ENCODE results near the gene VAV3. TPM values are rescaled to one million over a fixed set of nuclear protein-coding genes. Genes with fewer than 3 reads are reported as not detected.

The VAV3 gene
- total RNA-seq, 1 donor from 2014 or later, result 0.12 TPM

GRCh38 chr1:107541412-107541811 is 423.6 kb downstream of the VAV3 start:
- no peak overlapping the region for H3K27ac Mint-ChIP-seq (ENCODE audit: unreplicated experiment)
- H3K9me3 Mint-ChIP-seq (ENCODE audit: low read depth), result peaks cover 4% of the 10 kb centered on the region
- H3K4me3 Mint-ChIP-seq (ENCODE audit: unreplicated experiment), result no peak overlapping the region
- no peak for DNase-seq (ENCODE audit: low spot score)
- H3K4me1 Mint-ChIP-seq (ENCODE audit: low read depth), result no peaks in the 10 kb centered on the region
- H3K27me3 Mint-ChIP-seq (ENCODE audit: low read depth), result peaks cover 4% of the 10 kb centered on the region
- no peak for TF ChIP-seq CTCF (IDR thresholded peaks at IDR 0.05)
- no peaks in the 10 kb centered on the region for H3K36me3 Mint-ChIP-seq (ENCODE audit: low read depth)

- no peak for TF ChIP-seq CTCF (IDR thresholded peaks at IDR 0.05)
- DNase-seq (ENCODE audit: low spot score), result no peak
- no peaks in the 10 kb centered on the region for H3K36me3 Mint-ChIP-seq (ENCODE audit: low read depth)
- H3K27ac Mint-ChIP-seq (ENCODE audit: unreplicated experiment), result no peak overlapping the region
- peaks cover 4% of the 10 kb centered on the region for H3K9me3 Mint-ChIP-seq (ENCODE audit: low read depth)
- no peaks in the 10 kb centered on the region for H3K4me1 Mint-ChIP-seq (ENCODE audit: low read depth)
- no peak overlapping the region for H3K4me3 Mint-ChIP-seq (ENCODE audit: unreplicated experiment)
- peaks cover 4% of the 10 kb centered on the region for H3K27me3 Mint-ChIP-seq (ENCODE audit: low read depth)
Measured at GRCh38 chr1:107538502-107538901, 426.5 kb downstream of the VAV3 start.

GRCh38 chr1:107536266-107536665 is 428.7 kb downstream of the VAV3 start:
- H3K9me3 Mint-ChIP-seq (ENCODE audit: low read depth), result peaks cover 4% of the 10 kb centered on the region
- no peaks in the 10 kb centered on the region for H3K4me1 Mint-ChIP-seq (ENCODE audit: low read depth)
- TF ChIP-seq CTCF (IDR thresholded peaks at IDR 0.05), result no peak
- H3K27ac Mint-ChIP-seq (ENCODE audit: unreplicated experiment), result no peak overlapping the region
- no peak overlapping the region for H3K4me3 Mint-ChIP-seq (ENCODE audit: unreplicated experiment)
- H3K27me3 Mint-ChIP-seq (ENCODE audit: low read depth), result peaks cover 4% of the 10 kb centered on the region
- no peak for DNase-seq (ENCODE audit: low spot score)
- H3K36me3 Mint-ChIP-seq (ENCODE audit: low read depth), result no peaks in the 10 kb centered on the region

- Mint-ChIP-seq H3K27ac (ENCODE audit: unreplicated experiment) (no peak overlapping the region), H3K27me3 (ENCODE audit: low read depth) (peaks cover under 1% of the 10 kb centered on the region), H3K9me3 (ENCODE audit: low read depth) (no peaks in the 10 kb centered on the region), H3K36me3 (ENCODE audit: low read depth) (no peaks in the 10 kb centered on the region), H3K4me1 (ENCODE audit: low read depth) (no peaks in the 10 kb centered on the region), H3K4me3 (ENCODE audit: unreplicated experiment) (no peak overlapping the region)
- no peak for DNase-seq (ENCODE audit: low spot score)
- TF ChIP-seq CTCF (IDR thresholded peaks at IDR 0.05), result no peak
Measured at GRCh38 chr1:107535091-107535490, 429.9 kb downstream of the VAV3 start.

GRCh38 chr1:107534632-107535031 is 430.3 kb downstream of the VAV3 start:
- H3K27me3 Mint-ChIP-seq (ENCODE audit: low read depth), result no peaks in the 10 kb centered on the region
- no peak for TF ChIP-seq CTCF (IDR thresholded peaks at IDR 0.05)
- DNase-seq (ENCODE audit: low spot score), result no peak
- no peak overlapping the region for H3K27ac Mint-ChIP-seq (ENCODE audit: unreplicated experiment)
- H3K4me3 Mint-ChIP-seq (ENCODE audit: unreplicated experiment), result no peak overlapping the region
- no peaks in the 10 kb centered on the region for H3K9me3 Mint-ChIP-seq (ENCODE audit: low read depth)
- H3K36me3 Mint-ChIP-seq (ENCODE audit: low read depth), result no peaks in the 10 kb centered on the region
- H3K4me1 Mint-ChIP-seq (ENCODE audit: low read depth), result no peaks in the 10 kb centered on the region
